ENCODE results near the gene ZBED4.

DNA sequence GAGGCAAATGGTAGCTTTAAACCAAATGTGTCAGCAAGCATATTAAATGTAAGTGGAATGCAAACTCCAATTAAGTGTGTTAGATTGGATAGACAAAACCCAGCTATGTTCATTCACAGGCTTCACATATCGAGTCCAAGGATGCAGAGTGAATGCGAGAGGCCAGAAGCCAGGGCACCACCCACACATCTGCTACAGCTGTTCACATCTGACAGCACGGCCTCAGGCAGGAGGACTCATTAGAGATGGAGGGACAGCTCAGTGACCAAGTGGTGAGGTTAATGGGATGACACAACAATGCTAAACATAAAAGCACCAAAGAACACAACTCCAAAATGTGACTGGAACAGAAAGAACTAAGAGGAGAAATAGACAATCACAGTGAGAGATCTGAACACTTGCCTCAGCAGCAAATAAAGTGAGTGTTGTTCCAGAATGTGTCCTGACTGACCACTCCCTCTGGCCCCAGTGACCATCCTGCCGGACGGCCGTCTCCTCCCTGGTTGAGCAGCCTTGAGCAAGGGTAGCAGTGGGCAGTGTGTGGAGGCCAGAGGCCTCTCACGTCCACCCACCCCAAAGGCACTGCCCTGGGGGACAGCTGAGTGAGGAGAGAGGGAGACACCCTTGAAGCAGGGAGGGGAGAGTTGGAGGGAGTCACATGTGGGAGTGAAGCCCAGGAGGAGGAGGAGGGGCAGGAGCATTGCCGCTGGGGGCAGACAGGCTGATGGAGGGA is 40.8 kb downstream of the ZBED4 start:
- no peak for TF ChIP-seq EZH2 (IDR thresholded peaks at IDR 0.05; ENCODE audit: borderline replicate concordance, low read length)
- TF ChIP-seq, protein P1, sequence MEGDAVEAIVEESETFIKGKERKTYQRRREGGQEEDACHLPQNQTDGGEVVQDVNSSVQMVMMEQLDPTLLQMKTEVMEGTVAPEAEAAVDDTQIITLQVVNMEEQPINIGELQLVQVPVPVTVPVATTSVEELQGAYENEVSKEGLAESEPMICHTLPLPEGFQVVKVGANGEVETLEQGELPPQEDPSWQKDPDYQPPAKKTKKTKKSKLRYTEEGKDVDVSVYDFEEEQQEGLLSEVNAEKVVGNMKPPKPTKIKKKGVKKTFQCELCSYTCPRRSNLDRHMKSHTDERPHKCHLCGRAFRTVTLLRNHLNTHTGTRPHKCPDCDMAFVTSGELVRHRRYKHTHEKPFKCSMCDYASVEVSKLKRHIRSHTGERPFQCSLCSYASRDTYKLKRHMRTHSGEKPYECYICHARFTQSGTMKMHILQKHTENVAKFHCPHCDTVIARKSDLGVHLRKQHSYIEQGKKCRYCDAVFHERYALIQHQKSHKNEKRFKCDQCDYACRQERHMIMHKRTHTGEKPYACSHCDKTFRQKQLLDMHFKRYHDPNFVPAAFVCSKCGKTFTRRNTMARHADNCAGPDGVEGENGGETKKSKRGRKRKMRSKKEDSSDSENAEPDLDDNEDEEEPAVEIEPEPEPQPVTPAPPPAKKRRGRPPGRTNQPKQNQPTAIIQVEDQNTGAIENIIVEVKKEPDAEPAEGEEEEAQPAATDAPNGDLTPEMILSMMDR (IDR thresholded peaks at IDR 0.05; ENCODE audit: low read length) = no peak

Measured in OCI-LY1 (cell line).